ENCODE results near the gene LARP1. TPM values are rescaled to one million over a fixed set of nuclear protein-coding genes. Genes with fewer than 3 reads are reported as not detected.
A peak's percentile ranks its signal among the peaks of the same experiment; 100 is the strongest.

LARP1 gene
- total RNA-seq, 4 donors from 2014 or later = 109 to 192 (median 133) TPM

DNA sequence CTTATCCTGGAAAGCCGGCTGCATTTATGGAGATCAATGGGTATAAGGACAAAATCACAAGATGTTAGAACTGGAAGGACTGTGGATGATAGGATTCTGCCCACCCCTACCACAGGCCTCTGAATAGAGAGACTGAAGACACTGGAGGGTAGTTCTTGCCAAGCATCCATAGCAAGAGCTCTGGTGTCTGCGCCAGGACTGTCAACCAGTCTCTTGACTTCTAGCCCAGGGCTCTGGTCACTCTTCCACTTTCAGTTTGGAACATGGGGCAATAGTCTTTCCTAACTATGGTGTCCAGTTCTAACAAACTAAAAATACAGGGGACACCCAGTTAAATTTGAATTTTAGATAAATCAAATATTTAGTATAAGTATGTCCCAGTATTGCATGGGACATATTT is 23.4 kb downstream of the LARP1 start:
- 92 to 95% methylated on average over 2 of the region's 2 CpGs for WGBS, 2 donors
- no peaks in the 10 kb centered on the region for H3K36me3 ChIP-seq
- DNase-seq = no peak

GRCh38 chr5:154779105-154779504 is 23.9 kb downstream of the LARP1 start:
- no peak overlapping the region for H3K4me3 ChIP-seq (replicated peaks in 1 of 3)
- TF ChIP-seq CTCF (IDR thresholded peaks at IDR 0.05) (no peak), POLR2A (IDR thresholded peaks at IDR 0.05) (no peak)
- no peak for DNase-seq
- H3K36me3 ChIP-seq = no peaks in the 10 kb centered on the region
- intact Hi-C loops (cut with DNase I) = no loop called here
- H3K27ac ChIP-seq = no peak overlapping the region
- no peaks in the 10 kb centered on the region for H3K27me3 ChIP-seq
- peaks cover 57 to 87% of the 10 kb centered on the region in 2 donors for H3K4me1 ChIP-seq
- WGBS, 2 donors = 93 to 95% methylated on average over 4 of the region's 4 CpGs
- H3K9me3 ChIP-seq = no peaks in the 10 kb centered on the region

More for the DNA sequence above, 23.4 kb downstream of the LARP1 start:
- Histone ChIP-seq H3K4me1 (peaks cover 58 to 87% of the 10 kb centered on the region in 2 donors), H3K27ac (no peak overlapping the region), H3K9me3 (no peaks in the 10 kb centered on the region), H3K27me3 (no peaks in the 10 kb centered on the region), H3K4me3 (replicated peaks in 1 of 3) (no peak overlapping the region)
- intact Hi-C loops (cut with DNase I) = no loop called here
- TF ChIP-seq POLR2A (IDR thresholded peaks at IDR 0.05) = no peak
- TF ChIP-seq CTCF (IDR thresholded peaks at IDR 0.05) = no peak

- Histone ChIP-seq H3K9me3 (no peaks in the 10 kb centered on the region), H3K27me3 (no peaks in the 10 kb centered on the region), H3K4me3 (replicated peaks in 1 of 3) (no peak overlapping the region), H3K27ac (peak overlapping the region in 1 of 3 donors; percentile 16), H3K36me3 (no peaks in the 10 kb centered on the region), H3K4me1 (peaks cover 57 to 87% of the 10 kb centered on the region in 2 donors)
- no peak for TF ChIP-seq CTCF (IDR thresholded peaks at IDR 0.05)
- TF ChIP-seq POLR2A (IDR thresholded peaks at IDR 0.05) = no peak
- no peak for DNase-seq
- intact Hi-C loops (cut with DNase I) = no loop called here
- 7 to 31% methylated on average over 1 of the region's 1 CpG for WGBS, 2 donors
Observed at GRCh38 chr5:154780128-154780527, 25.0 kb downstream of the LARP1 start.

DNA sequence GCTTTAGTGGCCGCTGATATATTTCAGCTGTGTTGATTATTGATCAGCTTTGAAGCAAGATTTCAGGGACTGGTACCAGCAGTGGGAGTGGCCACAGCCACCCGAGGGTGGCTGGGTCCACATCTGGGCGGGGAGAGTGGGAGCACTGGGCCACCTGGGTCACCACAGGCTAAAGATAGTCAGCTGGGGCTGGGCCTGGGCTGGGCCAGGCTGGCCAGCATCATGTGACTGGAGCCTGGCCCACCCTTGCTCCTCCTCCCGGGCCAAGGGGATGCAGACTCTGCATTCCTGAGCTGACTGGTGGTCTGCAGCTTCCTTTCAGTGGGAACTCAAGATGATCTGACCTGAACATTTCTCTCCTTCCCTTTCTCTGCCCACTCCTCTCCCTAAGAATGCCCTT is 27.1 kb downstream of the LARP1 start:
- H3K27me3 ChIP-seq = no peaks in the 10 kb centered on the region
- no peak overlapping the region for H3K4me3 ChIP-seq (replicated peaks in 1 of 3)
- no peak for TF ChIP-seq POLR2A (IDR thresholded peaks at IDR 0.05)
- H3K36me3 ChIP-seq = no peaks in the 10 kb centered on the region
- DNase-seq = no peak
- H3K27ac ChIP-seq = peak overlapping the region in 2 of 3 donors; percentile 7 to 48
- no peaks in the 10 kb centered on the region for H3K9me3 ChIP-seq
- peaks cover 60 to 85% of the 10 kb centered on the region in 2 donors for H3K4me1 ChIP-seq
- WGBS, 2 donors = 74 to 76% methylated on average over 4 of the region's 4 CpGs
- intact Hi-C loops (cut with DNase I) = no loop called here

GRCh38 chr5:154782812-154783592 is 27.8 kb downstream of the LARP1 start:
- TF ChIP-seq POLR2A (IDR thresholded peaks at IDR 0.05) = no peak
- intact Hi-C loops (cut with DNase I) = no loop called here
- H3K4me3 ChIP-seq (replicated peaks in 1 of 3) = no peak overlapping the region
- H3K27me3 ChIP-seq = no peaks in the 10 kb centered on the region
- peaks cover 67 to 92% of the 10 kb centered on the region in 2 donors for H3K4me1 ChIP-seq
- DNase-seq = no peak
- WGBS, 2 donors = 36% methylated on average over 1 of the region's 1 CpG; no CpG with 5 or more reads in 1 of the 2 donors
- H3K36me3 ChIP-seq = no peaks in the 10 kb centered on the region
- peak overlapping the region in 2 of 3 donors; percentile 7 to 48 for H3K27ac ChIP-seq
- H3K9me3 ChIP-seq = no peaks in the 10 kb centered on the region

DNA sequence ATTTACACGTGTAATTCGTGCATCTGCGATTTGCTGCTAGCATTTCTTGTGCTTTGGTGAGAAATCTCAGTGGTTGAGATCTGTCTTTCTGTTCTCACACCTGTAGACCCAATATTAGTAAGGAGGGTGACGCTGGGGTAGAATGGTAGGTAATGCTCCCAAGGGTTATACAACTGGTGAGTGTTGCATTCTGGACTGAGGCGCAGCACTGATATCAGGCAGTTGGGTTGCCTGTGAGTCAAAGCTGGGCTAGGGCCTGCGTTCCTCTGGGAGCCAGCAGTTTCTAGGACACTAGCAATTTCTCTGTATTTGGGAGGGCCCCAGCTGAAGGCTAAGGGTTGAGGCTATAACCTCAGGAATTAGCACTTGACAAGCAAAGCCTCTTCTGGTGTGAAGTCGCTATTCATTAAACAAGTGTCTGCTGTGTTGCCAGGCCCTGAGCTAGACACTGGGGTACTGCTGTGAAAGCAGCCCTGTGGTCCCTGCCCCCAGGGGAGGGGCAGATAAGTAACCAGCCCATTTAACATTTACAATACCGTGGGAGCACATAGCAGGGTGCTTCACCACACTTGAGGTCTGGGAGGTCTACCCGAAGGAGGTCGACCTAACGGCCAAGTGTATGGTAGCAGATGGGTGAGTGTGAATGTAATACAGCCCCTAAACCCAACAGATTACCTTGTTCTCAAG is 28.7 kb downstream of the LARP1 start:
- H3K9me3 ChIP-seq = no peaks in the 10 kb centered on the region
- no peak overlapping the region for H3K4me3 ChIP-seq (replicated peaks in 1 of 3)
- no peaks in the 10 kb centered on the region for H3K27me3 ChIP-seq
- WGBS, 2 donors = 73 to 77% methylated on average over 11 of the region's 11 CpGs
- peaks cover 72 to 88% of the 10 kb centered on the region in 2 donors for H3K4me1 ChIP-seq
- no peak for DNase-seq
- intact Hi-C loops (cut with DNase I) = no loop called here
- no peaks in the 10 kb centered on the region for H3K36me3 ChIP-seq
- H3K27ac ChIP-seq = peak overlapping the region in 2 of 3 donors; percentile 3 to 4
- no peak for TF ChIP-seq POLR2A (IDR thresholded peaks at IDR 0.05)
- TF ChIP-seq CTCF (IDR thresholded peaks at IDR 0.05) = no peak
